Measurements from ENCODE around the gene ITPR1. TPM values are rescaled to one million over a fixed set of nuclear protein-coding genes. Genes with fewer than 3 reads are reported as not detected.

ITPR1 gene
- total RNA-seq, 4 donors from 2014 or later, result 12.1 to 68.7 (median 25.6) TPM

- intact Hi-C loops (cut with DNase I), result no loop called here
- no peak for DNase-seq
- H3K4me3 ChIP-seq, result no peak overlapping the region
- no peak for TF ChIP-seq CTCF (IDR thresholded peaks at IDR 0.05)
- TF ChIP-seq POLR2A (IDR thresholded peaks at IDR 0.05), result no peak
- peak overlapping the region in 3 of 4 donors; percentile 79 to 90 (median 87) for H3K27ac ChIP-seq
- 100% methylated on average over 1 of the region's 1 CpG for WGBS, 2 donors
- no peaks in the 10 kb centered on the region for H3K9me3 ChIP-seq
- peaks cover 13 to 94% (median 31%) of the 10 kb centered on the region in 3 donors for H3K4me1 ChIP-seq
- no peaks in the 10 kb centered on the region for H3K27me3 ChIP-seq
- H3K36me3 ChIP-seq, result peaks cover 0 to 16% (median 0%) of the 10 kb centered on the region in 3 donors
These were observed 285.6 kb downstream of the ITPR1 start for GRCh38 chr3:4778740-4779139.

- TF ChIP-seq CTCF (IDR thresholded peaks at IDR 0.05) (no peak), POLR2A (IDR thresholded peaks at IDR 0.05) (no peak)
- H3K36me3 ChIP-seq, result peaks cover 0 to 29% (median 0%) of the 10 kb centered on the region in 3 donors
- WGBS, 2 donors, result 69 to 100% methylated on average over 2 to 5 of the region's 5 CpGs
- H3K27me3 ChIP-seq, result no peaks in the 10 kb centered on the region
- peak overlapping the region in 2 of 4 donors; percentile 87 to 90 for H3K27ac ChIP-seq
- DNase-seq, result no peak
- intact Hi-C loops (cut with DNase I), result no loop called here
- H3K9me3 ChIP-seq, result no peaks in the 10 kb centered on the region
- no peak overlapping the region for H3K4me3 ChIP-seq
- peaks cover 13 to 87% (median 34%) of the 10 kb centered on the region in 3 donors for H3K4me1 ChIP-seq
These were observed 287.4 kb downstream of the ITPR1 start for GRCh38 chr3:4780545-4780957.

GRCh38 chr3:4782095-4782494 is 288.9 kb downstream of the ITPR1 start:
- H3K9me3 ChIP-seq, result no peaks in the 10 kb centered on the region
- H3K27ac ChIP-seq, result peak overlapping the region; percentile 2 to 64 (median 42)
- DNase-seq, result no peak
- intact Hi-C loops (cut with DNase I), result no loop called here
- TF ChIP-seq CTCF (IDR thresholded peaks at IDR 0.05), result no peak
- TF ChIP-seq POLR2A (IDR thresholded peaks at IDR 0.05), result no peak
- H3K36me3 ChIP-seq, result peaks cover 0 to 35% (median 0%) of the 10 kb centered on the region in 3 donors
- WGBS, 2 donors, result 68 to 69% methylated on average over 3 of the region's 3 CpGs
- no peak overlapping the region for H3K4me3 ChIP-seq
- peaks cover 13 to 86% (median 27%) of the 10 kb centered on the region in 3 donors for H3K4me1 ChIP-seq
- H3K27me3 ChIP-seq, result no peaks in the 10 kb centered on the region

- WGBS, 2 donors, result 80 to 83% methylated on average over 1 of the region's 1 CpG
- H3K4me3 ChIP-seq, result no peak overlapping the region
- H3K36me3 ChIP-seq, result peaks cover 0 to 62% (median 0%) of the 10 kb centered on the region in 3 donors
- peaks cover 0 to 56% (median 11%) of the 10 kb centered on the region in 3 donors for H3K4me1 ChIP-seq
- intact Hi-C loops (cut with DNase I), result no loop called here
- no peaks in the 10 kb centered on the region for H3K9me3 ChIP-seq
- TF ChIP-seq CTCF (IDR thresholded peaks at IDR 0.05) (no peak), POLR2A (IDR thresholded peaks at IDR 0.05) (no peak)
- no peak for DNase-seq
- H3K27ac ChIP-seq, result peak overlapping the region; percentile 74 to 90 (median 88)
- H3K27me3 ChIP-seq, result no peaks in the 10 kb centered on the region
These were observed 292.4 kb downstream of the ITPR1 start for GRCh38 chr3:4785551-4785950.

- DNase-seq, result no peak
- intact Hi-C loops (cut with DNase I), result no loop called here
- H3K27me3 ChIP-seq, result no peaks in the 10 kb centered on the region
- peaks cover 0 to 71% (median 0%) of the 10 kb centered on the region in 3 donors for H3K36me3 ChIP-seq
- H3K27ac ChIP-seq, result peak overlapping the region; percentile 74 to 90 (median 88)
- peaks cover 0 to 51% (median 11%) of the 10 kb centered on the region in 3 donors for H3K4me1 ChIP-seq
- WGBS, 2 donors, result 4% methylated on average over 3 of the region's 3 CpGs; no CpG with 5 or more reads in 1 of the 2 donors
- TF ChIP-seq POLR2A (IDR thresholded peaks at IDR 0.05) (no peak), CTCF (IDR thresholded peaks at IDR 0.05) (no peak)
- H3K9me3 ChIP-seq, result no peaks in the 10 kb centered on the region
- no peak overlapping the region for H3K4me3 ChIP-seq
These were observed 293.3 kb downstream of the ITPR1 start for GRCh38 chr3:4786431-4786830.

Data from esophagus squamous epithelium (tissue), 5 donors.